ENCODE measurements around the gene SPON1.

- TF ChIP-seq CTCF (IDR thresholded peaks at IDR 0.05; ENCODE audit: control extremely low read depth in 1 of 3, insufficient read depth in 1 of 3, low read depth in 1 of 3, low read length in 3 of 3) (no peak), ZNF274 (IDR thresholded peaks at IDR 0.05; ENCODE audit: borderline replicate concordance, extremely low read depth, low read length) (no peak), TAF1 (IDR thresholded peaks at IDR 0.05; ENCODE audit: low read depth, low read length) (no peak)
These were observed 231.1 kb downstream of the SPON1 start for GRCh38 chr11:14193644-14194043.
